ENCODE measurements around the gene TREH. TPM values are rescaled to one million over a fixed set of nuclear protein-coding genes. Genes with fewer than 3 reads are reported as not detected.
A peak's percentile ranks its signal among the peaks of the same experiment; 100 is the strongest.

The TREH gene
- polyA plus RNA-seq, 3 donors, result not detected

DNA sequence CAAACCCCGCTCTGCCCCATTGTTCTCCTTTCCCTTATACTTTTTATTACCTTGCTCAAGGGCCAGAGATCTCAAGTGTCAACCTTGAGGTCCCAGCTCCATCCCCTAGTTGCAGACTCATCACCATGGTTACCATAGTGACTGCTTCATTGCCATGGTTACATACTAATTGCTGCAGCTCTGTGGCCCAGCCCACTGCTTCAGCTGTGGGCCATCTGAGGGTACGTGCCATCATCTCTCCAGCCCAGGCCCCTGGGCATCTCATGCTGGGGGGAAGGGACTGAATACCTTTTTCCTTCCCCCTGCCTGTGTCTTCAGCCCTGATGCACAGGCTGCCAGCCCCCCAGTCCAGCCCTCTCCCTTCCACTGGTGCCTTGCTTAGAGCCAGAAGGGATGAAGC is 22.2 kb downstream of the TREH start:
- TF ChIP-seq, protein P1, sequence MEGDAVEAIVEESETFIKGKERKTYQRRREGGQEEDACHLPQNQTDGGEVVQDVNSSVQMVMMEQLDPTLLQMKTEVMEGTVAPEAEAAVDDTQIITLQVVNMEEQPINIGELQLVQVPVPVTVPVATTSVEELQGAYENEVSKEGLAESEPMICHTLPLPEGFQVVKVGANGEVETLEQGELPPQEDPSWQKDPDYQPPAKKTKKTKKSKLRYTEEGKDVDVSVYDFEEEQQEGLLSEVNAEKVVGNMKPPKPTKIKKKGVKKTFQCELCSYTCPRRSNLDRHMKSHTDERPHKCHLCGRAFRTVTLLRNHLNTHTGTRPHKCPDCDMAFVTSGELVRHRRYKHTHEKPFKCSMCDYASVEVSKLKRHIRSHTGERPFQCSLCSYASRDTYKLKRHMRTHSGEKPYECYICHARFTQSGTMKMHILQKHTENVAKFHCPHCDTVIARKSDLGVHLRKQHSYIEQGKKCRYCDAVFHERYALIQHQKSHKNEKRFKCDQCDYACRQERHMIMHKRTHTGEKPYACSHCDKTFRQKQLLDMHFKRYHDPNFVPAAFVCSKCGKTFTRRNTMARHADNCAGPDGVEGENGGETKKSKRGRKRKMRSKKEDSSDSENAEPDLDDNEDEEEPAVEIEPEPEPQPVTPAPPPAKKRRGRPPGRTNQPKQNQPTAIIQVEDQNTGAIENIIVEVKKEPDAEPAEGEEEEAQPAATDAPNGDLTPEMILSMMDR (IDR thresholded peaks at IDR 0.05), result no peak
- no peaks in the 10 kb centered on the region for H3K9me3 Mint-ChIP-seq
- no peaks in the 10 kb centered on the region for H3K9me3 ChIP-seq (replicated peaks in 1 of 2; ENCODE audit: control insufficient read depth in 1 of 2, insufficient read depth in 1 of 2, low read length in 2 of 2)
- peak overlapping the region in 1 of 7 donors; percentile 76 for H3K27ac Mint-ChIP-seq
- H3K36me3 ChIP-seq (replicated peaks in 1 of 2; ENCODE audit: control insufficient read depth in 1 of 2, insufficient read depth in 2 of 2, low read length in 2 of 2), result no peaks in the 10 kb centered on the region
- no peak overlapping the region for H3K9ac ChIP-seq (ENCODE audit: insufficient read depth, low read length, poor library complexity, severe bottlenecking)
- H3K27ac ChIP-seq (ENCODE audit: low read depth in 1 of 2, low read length in 2 of 2), result no peak overlapping the region
- no peaks in the 10 kb centered on the region for H3K36me3 Mint-ChIP-seq
- no peaks in the 10 kb centered on the region for H3K27me3 ChIP-seq (ENCODE audit: control insufficient read depth in 2 of 2, insufficient read depth in 2 of 2, low read length in 2 of 2)
- no peak overlapping the region for H3K4me3 ChIP-seq (replicated peaks in 1 of 3; ENCODE audit: low read depth in 2 of 3, low read length in 3 of 3)
- no peaks in the 10 kb centered on the region for H3K79me2 ChIP-seq (ENCODE audit: insufficient read depth, low read length)
- no peak overlapping the region for H3K4me3 Mint-ChIP-seq
- H3K27me3 Mint-ChIP-seq (ENCODE audit: low read depth in 3 of 3), result peaks cover 5 to 11% (median 8%) of the 10 kb centered on the region in 3 donors
- H3K4me1 ChIP-seq (ENCODE audit: control insufficient read depth in 1 of 2, insufficient read depth in 2 of 2, low read length in 2 of 2), result peaks cover 3 to 8% of the 10 kb centered on the region in 2 donors
- intact Hi-C loops (cut with micrococcal nuclease), result no loop called here
- H4K20me1 ChIP-seq (ENCODE audit: insufficient read depth, low read length), result no peaks in the 10 kb centered on the region
- no peak overlapping the region for H2AFZ ChIP-seq (ENCODE audit: insufficient read depth, low read depth, low read length, poor library complexity, severe bottlenecking)
- no peak for DNase-seq
- H3K4me2 ChIP-seq (replicated peaks; ENCODE audit: extremely low read depth, low read length, poor library complexity, severe bottlenecking), result no peak overlapping the region
- 14% methylated on average over 1 of the region's 2 CpGs for WGBS (ENCODE audit: insufficient coverage)
- H3K4me1 Mint-ChIP-seq, result peaks cover 6% of the 10 kb centered on the region

DNA sequence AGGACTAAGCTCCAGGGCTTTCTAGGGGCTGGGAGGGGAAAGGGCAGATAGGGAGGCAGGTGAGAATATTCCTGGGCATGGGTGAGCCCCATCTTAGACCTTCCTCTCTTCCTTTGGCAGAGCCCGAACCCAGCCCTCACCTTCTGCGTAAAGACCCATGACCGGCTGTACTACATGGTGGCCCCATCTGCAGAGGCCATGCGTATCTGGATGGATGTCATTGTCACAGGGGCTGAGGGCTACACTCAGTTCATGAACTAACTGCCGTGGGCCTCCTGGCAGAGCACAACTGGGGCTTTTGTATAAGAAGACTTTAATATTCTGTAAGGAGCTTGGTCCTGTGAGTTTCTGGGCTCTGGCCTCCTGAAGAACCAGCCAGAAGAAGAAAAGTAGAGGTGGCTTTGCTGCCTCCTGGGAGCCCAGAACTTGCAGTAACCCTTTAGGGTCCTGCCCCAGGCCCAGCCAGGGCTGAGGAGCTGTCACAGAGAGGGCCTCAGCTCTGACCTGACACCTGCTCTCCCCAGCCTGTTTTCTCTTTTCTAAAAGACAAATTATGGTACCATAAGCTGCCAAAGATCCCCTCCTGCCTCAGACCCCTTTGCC is 22.8 kb downstream of the TREH start:
- Histone ChIP-seq H3K9ac (ENCODE audit: insufficient read depth, low read length, poor library complexity, severe bottlenecking) (no peak overlapping the region), H3K4me3 (replicated peaks in 1 of 3; ENCODE audit: low read depth in 2 of 3, low read length in 3 of 3) (no peak overlapping the region), H3K79me2 (ENCODE audit: insufficient read depth, low read length) (no peaks in the 10 kb centered on the region), H3K4me2 (replicated peaks; ENCODE audit: extremely low read depth, low read length, poor library complexity, severe bottlenecking) (no peak overlapping the region), H2AFZ (ENCODE audit: insufficient read depth, low read depth, low read length, poor library complexity, severe bottlenecking) (no peak overlapping the region), H3K36me3 (replicated peaks in 1 of 2; ENCODE audit: control insufficient read depth in 1 of 2, insufficient read depth in 2 of 2, low read length in 2 of 2) (no peaks in the 10 kb centered on the region), H3K4me1 (ENCODE audit: control insufficient read depth in 1 of 2, insufficient read depth in 2 of 2, low read length in 2 of 2) (peaks cover 3 to 8% of the 10 kb centered on the region in 2 donors), H3K27ac (ENCODE audit: low read depth in 1 of 2, low read length in 2 of 2) (no peak overlapping the region), H4K20me1 (ENCODE audit: insufficient read depth, low read length) (no peaks in the 10 kb centered on the region), H3K27me3 (ENCODE audit: control insufficient read depth in 2 of 2, insufficient read depth in 2 of 2, low read length in 2 of 2) (no peaks in the 10 kb centered on the region), H3K9me3 (replicated peaks in 1 of 2; ENCODE audit: control insufficient read depth in 1 of 2, insufficient read depth in 1 of 2, low read length in 2 of 2) (no peaks in the 10 kb centered on the region)
- H3K27me3 Mint-ChIP-seq (ENCODE audit: low read depth in 3 of 3), result peaks cover 5 to 10% (median 8%) of the 10 kb centered on the region in 3 donors
- no peak overlapping the region for H3K4me3 Mint-ChIP-seq
- TF ChIP-seq, protein P1 (IDR thresholded peaks at IDR 0.05), result no peak
- no peaks in the 10 kb centered on the region for H3K36me3 Mint-ChIP-seq
- WGBS (ENCODE audit: insufficient coverage), result 96% methylated on average over 5 of the region's 5 CpGs
- intact Hi-C loops (cut with micrococcal nuclease), result no loop called here
- DNase-seq, result no peak
- H3K27ac Mint-ChIP-seq, result peak overlapping the region in 1 of 7 donors; percentile 76
- peaks cover 6% of the 10 kb centered on the region for H3K4me1 Mint-ChIP-seq
- H3K9me3 Mint-ChIP-seq, result no peaks in the 10 kb centered on the region

All from CD14-positive monocyte (primary cell).